Activated CD8-positive, alpha-beta memory T cell treated with anti-CD3 and anti-CD28 coated beads, Interleukin-2, amount 50 U/mL, for 1 hour (primary cell): ENCODE measurements around the gene SERPINC1.
"Not testable (repeated sequence)": the region's sequence is repeated elsewhere in the genome, so short reads cannot be mapped to it uniquely, and the experiment has no call there.

ENCODE experiments used
- DNase-seq: peaks from one replicate; pipeline ENCODE4 v3.0.0-alpha.2; 2020; ENCODE audit errors: extremely low read depth

SERPINC1 gene

GRCh38 chr1:173863224-173864161 is 53.6 kb downstream of the SERPINC1 start:
- DNase-seq = no peak

GRCh38 chr1:173862769-173863223 is 54.3 kb downstream of the SERPINC1 start:
- no peak for DNase-seq

- DNase-seq = not testable (repeated sequence)
Measured at GRCh38 chr1:173862146-173862768, 54.9 kb downstream of the SERPINC1 start.

- no peak for DNase-seq
Measured at GRCh38 chr1:173861731-173862145, 55.4 kb downstream of the SERPINC1 start.

GRCh38 chr1:173860065-173860464 is 57.1 kb downstream of the SERPINC1 start:
- no peak for DNase-seq

- DNase-seq = not testable (repeated sequence)
Measured at GRCh38 chr1:173859547-173859946, 57.6 kb downstream of the SERPINC1 start.

- no peak for DNase-seq
Measured at GRCh38 chr1:173857363-173857917, 59.7 kb downstream of the SERPINC1 start.

- no peak for DNase-seq
Measured at GRCh38 chr1:173856903-173857302, 60.2 kb downstream of the SERPINC1 start.

- DNase-seq = no peak
Measured at GRCh38 chr1:173856014-173856413, 61.1 kb downstream of the SERPINC1 start.
